ENCODE results near the gene CRYBA1.

- no peak for TF ChIP-seq POLR2A (IDR thresholded peaks at IDR 0.05; ENCODE audit: borderline replicate concordance, extremely low read depth, insufficient read depth, insufficient read length)
- TF ChIP-seq, protein P1, sequence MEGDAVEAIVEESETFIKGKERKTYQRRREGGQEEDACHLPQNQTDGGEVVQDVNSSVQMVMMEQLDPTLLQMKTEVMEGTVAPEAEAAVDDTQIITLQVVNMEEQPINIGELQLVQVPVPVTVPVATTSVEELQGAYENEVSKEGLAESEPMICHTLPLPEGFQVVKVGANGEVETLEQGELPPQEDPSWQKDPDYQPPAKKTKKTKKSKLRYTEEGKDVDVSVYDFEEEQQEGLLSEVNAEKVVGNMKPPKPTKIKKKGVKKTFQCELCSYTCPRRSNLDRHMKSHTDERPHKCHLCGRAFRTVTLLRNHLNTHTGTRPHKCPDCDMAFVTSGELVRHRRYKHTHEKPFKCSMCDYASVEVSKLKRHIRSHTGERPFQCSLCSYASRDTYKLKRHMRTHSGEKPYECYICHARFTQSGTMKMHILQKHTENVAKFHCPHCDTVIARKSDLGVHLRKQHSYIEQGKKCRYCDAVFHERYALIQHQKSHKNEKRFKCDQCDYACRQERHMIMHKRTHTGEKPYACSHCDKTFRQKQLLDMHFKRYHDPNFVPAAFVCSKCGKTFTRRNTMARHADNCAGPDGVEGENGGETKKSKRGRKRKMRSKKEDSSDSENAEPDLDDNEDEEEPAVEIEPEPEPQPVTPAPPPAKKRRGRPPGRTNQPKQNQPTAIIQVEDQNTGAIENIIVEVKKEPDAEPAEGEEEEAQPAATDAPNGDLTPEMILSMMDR (IDR thresholded peaks at IDR 0.05 in 2 of 3, conservative IDR thresholded peaks at IDR 0.05 in 1 of 3; ENCODE audit: borderline replicate concordance in 1 of 3, insufficient read depth in 1 of 3, low read depth in 2 of 3, low read length in 2 of 3): peak; percentile 93 to 98 (median 97)
- no peak for TF ChIP-seq POLR2AphosphoS5 (IDR thresholded peaks at IDR 0.05; ENCODE audit: low read depth, low read length)
- TF ChIP-seq REST (IDR thresholded peaks at IDR 0.05; ENCODE audit: low read depth): no peak
- no peak for TF ChIP-seq EGR1 (IDR thresholded peaks at IDR 0.05; ENCODE audit: low read depth)
- TF ChIP-seq, protein P2, sequence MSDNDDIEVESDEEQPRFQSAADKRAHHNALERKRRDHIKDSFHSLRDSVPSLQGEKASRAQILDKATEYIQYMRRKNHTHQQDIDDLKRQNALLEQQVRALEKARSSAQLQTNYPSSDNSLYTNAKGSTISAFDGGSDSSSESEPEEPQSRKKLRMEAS (IDR thresholded peaks at IDR 0.05): no peak
- TF ChIP-seq SIN3A (IDR thresholded peaks at IDR 0.05; ENCODE audit: low read depth): no peak
- TF ChIP-seq RAD21 (IDR thresholded peaks at IDR 0.05; ENCODE audit: low read depth): peak; percentile 90
Observed at GRCh38 chr17:29219378-29220047, 27.1 kb upstream of the CRYBA1 start.
